GM15510 (cell line): ENCODE results near the gene LDHB.
A peak's percentile ranks its signal among the peaks of the same experiment; 100 is the strongest.

Experiments
- POLR2A ChIP-seq: IDR thresholded peaks from 3 replicates; pipeline ENCODE4 v1.6.1; 2011; ENCODE audit warnings: borderline replicate concordance; ENCODE audit not compliant: insufficient read length; ENCODE audit errors: extremely low read depth

The LDHB gene

GRCh38 chr12:21657326-21658077 lies at the start of gene LDHB:
Gene LDHB, minus strand, starts transcription at chr12:21657842. Its CDS starts 3,171 bp downstream, at chr12:21654671.
- TF ChIP-seq POLR2A, result peak; percentile 92

GRCh38 chr12:21704847-21705246 lies 47.2 kb upstream of the LDHB start:
- TF ChIP-seq POLR2A, result no peak

GRCh38 chr12:21699851-21700250 lies 42.2 kb upstream of the LDHB start:
- TF ChIP-seq POLR2A, result no peak

- no peak for TF ChIP-seq POLR2A
Observed at GRCh38 chr12:21697904-21698630, 40.4 kb upstream of the LDHB start.

GRCh38 chr12:21696625-21697024 lies 39.0 kb upstream of the LDHB start:
- no peak for TF ChIP-seq POLR2A

- no peak for TF ChIP-seq POLR2A
Observed at GRCh38 chr12:21695986-21696385, 38.3 kb upstream of the LDHB start.

GRCh38 chr12:21694660-21695059 lies 37.0 kb upstream of the LDHB start:
- TF ChIP-seq POLR2A, result no peak

GRCh38 chr12:21691515-21691914 lies 33.9 kb upstream of the LDHB start:
- no peak for TF ChIP-seq POLR2A

- TF ChIP-seq POLR2A, result no peak
Observed at GRCh38 chr12:21690704-21691368, 33.2 kb upstream of the LDHB start.

- TF ChIP-seq POLR2A, result no peak
Observed at GRCh38 chr12:21683115-21683514, 25.5 kb upstream of the LDHB start.

- TF ChIP-seq POLR2A, result no peak
Observed at GRCh38 chr12:21678959-21679358, 21.3 kb upstream of the LDHB start.

GRCh38 chr12:21677622-21678277 lies 20.1 kb upstream of the LDHB start:
- TF ChIP-seq POLR2A, result no peak

- no peak for TF ChIP-seq POLR2A
Observed at GRCh38 chr12:21677204-21677603, 19.6 kb upstream of the LDHB start.

- TF ChIP-seq POLR2A, result no peak
Observed at GRCh38 chr12:21676776-21677175, 19.1 kb upstream of the LDHB start.

- TF ChIP-seq POLR2A, result no peak
Observed at GRCh38 chr12:21675641-21676040, 18.0 kb upstream of the LDHB start.
